ENCODE results near the gene MED13L.

The MED13L gene

GRCh38 chr12:115938794-115939377 lies 338.6 kb downstream of the MED13L start:
- no peak for DNase-seq (ENCODE audit: low read depth)

GRCh38 chr12:115936997-115937916 lies 340.2 kb downstream of the MED13L start:
- no peak for DNase-seq (ENCODE audit: low read depth)

- DNase-seq (ENCODE audit: low read depth) = no peak
Measured at GRCh38 chr12:115934877-115935276, 342.6 kb downstream of the MED13L start.

DNA sequence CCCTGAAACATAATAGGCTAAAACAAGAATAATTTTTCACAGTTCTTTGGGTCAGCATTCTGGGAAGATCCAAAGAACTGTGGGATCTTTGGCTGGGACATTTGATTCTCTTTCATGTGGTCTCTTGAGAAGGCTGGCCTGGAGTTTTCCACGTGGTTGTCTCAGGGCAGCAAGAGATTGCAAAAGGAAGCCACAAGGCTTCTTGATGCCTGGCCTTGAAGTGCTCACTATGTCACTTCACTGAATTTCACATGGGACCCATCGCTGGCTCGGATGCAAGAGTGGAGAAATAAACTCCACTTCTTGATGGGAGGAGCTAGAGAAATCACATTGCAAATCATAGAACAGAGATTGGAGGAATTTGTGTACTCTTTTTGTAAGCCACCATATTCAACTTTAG lies 343.4 kb downstream of the MED13L start:
- DNase-seq (ENCODE audit: low read depth) = no peak

GRCh38 chr12:115932066-115932465 lies 345.4 kb downstream of the MED13L start:
- no peak for DNase-seq (ENCODE audit: low read depth)

- no peak for DNase-seq (ENCODE audit: low read depth)
Measured at GRCh38 chr12:115930336-115930735, 347.2 kb downstream of the MED13L start.

DNA sequence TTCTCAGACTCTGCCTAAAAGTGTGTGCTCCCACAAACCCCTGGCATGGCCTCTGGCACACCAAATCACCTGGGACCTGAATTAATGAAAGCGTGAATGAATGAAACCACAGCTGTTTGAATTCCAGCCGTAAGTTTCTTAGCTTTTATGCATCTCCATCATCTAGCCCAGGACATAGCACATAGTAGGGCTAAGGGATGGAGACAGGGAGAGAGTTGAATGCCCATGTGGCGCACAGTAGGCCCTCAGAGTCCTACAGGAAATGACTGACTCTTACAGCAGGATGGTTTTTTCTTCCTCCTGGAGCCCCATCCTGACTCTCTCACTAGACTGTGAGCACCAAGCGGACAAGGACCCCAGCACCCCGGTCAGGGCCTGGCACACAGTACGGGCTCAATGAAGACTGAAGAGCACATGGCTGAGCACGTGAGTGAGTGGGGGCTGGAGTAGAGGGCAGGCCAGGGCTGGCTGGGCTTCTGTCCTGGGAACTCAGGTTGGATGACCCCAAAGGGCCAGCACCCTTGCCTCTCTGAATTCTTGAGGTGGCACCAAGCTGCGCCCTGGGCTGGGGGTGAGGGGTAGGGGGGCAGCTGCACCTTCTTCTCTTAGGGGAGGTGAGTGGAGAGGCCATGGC lies 351.3 kb downstream of the MED13L start:
- no peak for DNase-seq (ENCODE audit: low read depth)

GRCh38 chr12:115923851-115924250 lies 353.6 kb downstream of the MED13L start:
- DNase-seq (ENCODE audit: low read depth) = no peak

- no peak for DNase-seq (ENCODE audit: low read depth)
Measured at GRCh38 chr12:115922952-115923564, 354.4 kb downstream of the MED13L start.

- DNase-seq (ENCODE audit: low read depth) = peak; percentile 34
Measured at GRCh38 chr12:115920395-115921183, 356.9 kb downstream of the MED13L start.

GRCh38 chr12:115918763-115919162 lies 358.7 kb downstream of the MED13L start:
- no peak for DNase-seq (ENCODE audit: low read depth)

- DNase-seq (ENCODE audit: low read depth) = no peak
Measured at GRCh38 chr12:115916910-115917668, 360.4 kb downstream of the MED13L start.

- DNase-seq (ENCODE audit: low read depth) = no peak
Measured at GRCh38 chr12:115914122-115914521, 363.4 kb downstream of the MED13L start.

GRCh38 chr12:115912440-115912839 lies 365.1 kb downstream of the MED13L start:
- no peak for DNase-seq (ENCODE audit: low read depth)

DNA sequence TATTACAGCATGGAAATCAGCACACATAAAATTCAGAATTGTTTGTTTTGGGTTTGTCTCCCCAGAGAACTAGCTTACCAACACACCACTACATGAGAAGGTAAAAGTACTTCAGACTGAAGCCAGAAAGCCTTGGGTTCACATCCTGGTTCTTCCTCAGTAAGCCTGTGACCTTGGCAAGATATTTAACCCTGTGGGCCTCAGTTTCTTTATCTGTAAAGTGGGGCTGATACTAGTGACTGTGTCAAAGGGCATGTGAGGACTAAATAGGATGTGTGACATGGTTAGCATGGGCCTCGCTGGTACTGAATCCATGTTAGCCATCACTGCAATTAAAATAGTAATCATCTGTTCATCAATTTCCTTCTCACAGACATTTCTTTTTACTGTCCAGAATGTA lies 366.1 kb downstream of the MED13L start:
- no peak for DNase-seq (ENCODE audit: low read depth)

DNA sequence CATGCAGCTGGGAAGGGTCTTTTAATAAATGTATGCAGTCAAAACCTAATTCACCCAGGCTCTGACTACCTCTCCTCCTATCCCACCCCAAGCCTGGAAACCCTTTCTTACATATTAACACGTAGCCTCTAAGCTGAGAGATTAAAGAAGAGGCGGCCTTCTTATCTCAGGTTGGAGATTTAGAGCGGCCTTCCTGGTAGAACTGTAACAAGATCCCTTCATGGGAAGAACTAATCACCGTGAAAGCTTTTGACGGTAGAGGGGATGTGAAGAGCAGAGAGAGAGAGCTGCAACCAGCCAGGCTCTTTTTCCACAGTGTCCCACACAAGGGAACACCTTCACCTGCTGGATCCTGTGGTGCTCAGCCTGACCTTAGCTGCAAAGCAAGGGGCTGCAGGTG lies 367.4 kb downstream of the MED13L start:
- DNase-seq (ENCODE audit: low read depth) = no peak

Measured in GM04503 (cell line).